ENCODE results near the gene SDK2.

Gene SDK2

DNA sequence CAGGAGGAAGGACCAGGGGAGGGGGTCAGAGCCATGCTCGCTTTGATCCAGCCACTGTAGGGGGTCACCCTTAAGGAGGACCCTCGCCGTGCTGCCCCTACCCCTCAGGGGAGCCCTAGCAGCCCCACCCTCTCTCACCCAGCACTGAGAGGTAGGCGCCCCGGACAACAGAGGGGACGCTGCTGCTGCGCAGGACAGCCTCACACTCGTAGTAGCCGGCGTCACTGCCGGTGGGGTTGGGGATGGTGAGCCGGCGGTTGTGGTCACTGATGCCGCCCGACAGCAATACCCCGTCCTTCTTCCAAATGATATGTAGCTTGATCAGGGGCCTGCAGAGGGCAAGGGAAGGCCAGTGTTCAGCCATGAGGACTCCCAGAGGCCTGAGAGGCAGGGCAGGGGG lies 206.4 kb downstream of the SDK2 start:
- no peak for DNase-seq

GRCh38 chr17:73436954-73437353 lies 207.3 kb downstream of the SDK2 start:
- DNase-seq: no peak

GRCh38 chr17:73435412-73435811 lies 208.8 kb downstream of the SDK2 start:
- no peak for DNase-seq

- no peak for DNase-seq
Observed at GRCh38 chr17:73434154-73434553, 210.1 kb downstream of the SDK2 start.

GRCh38 chr17:73433501-73433900 lies 210.7 kb downstream of the SDK2 start:
- DNase-seq: no peak

DNA sequence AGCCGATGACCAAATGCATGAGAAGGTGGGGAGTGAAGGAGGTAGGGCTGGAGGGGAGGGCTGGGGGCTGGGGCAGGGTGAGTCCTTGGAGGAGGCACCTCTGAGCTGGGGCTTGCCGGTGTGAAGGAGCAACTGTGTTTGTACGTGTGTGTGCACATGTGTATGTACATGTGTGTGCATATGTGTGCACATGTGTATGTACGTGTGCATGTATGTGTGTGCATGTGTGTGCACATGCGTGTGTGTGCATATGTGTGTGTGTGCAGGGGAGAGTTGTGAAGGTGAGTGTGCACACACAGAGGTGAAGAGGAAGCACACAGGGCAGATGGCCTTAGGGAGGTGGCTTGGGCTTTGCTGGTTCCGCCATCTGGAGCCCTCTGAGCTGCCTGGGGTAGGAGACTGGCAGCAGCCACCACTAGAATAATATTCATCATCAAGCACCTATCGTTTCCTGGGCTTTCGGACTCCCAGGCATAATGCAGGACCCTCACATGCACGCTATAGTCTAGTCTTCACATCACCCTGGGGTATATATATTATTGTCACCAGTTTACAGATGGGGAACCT lies 211.5 kb downstream of the SDK2 start:
- DNase-seq: no peak

DNA sequence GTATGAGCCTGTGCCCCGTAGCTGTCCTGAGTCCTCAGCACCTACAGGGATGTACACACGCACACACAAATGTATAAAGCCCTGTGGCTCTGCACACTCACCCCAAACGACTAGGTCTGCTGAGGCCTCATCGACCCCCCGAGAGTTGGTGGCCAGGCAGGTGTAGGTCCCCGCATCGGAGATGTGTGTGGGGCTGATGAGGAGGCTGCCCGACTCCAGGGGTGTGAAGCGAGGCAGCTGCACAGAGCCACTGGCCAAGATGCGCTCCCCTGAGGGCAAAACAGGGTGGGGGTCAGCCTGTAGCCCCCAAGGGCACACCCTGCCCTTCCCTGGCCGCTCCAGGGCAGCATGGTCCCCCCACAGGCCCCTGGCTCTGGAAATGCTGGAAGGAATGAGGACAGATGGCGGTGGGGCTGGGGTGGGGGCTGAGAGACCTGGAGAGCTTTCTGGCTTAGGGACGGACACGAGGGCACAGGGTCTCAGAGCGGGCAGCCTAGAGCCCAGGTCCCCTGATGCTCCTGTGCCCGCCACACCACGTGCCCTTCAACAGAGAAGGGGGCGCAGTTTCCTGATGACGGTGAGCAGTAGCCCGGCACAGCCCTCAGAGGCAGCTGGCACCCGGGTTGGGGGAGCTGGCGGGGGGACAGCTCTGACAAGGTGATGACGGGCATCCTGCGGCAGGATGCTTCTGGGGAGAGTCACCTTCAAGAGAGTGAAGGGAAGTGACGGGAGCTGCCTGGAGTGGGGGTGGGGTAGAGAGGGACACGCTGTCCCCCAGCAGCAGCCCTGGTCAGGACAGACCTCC lies 212.6 kb downstream of the SDK2 start:
- no peak for DNase-seq

GRCh38 chr17:73430848-73431247 lies 213.4 kb downstream of the SDK2 start:
- DNase-seq: no peak

GRCh38 chr17:73430165-73430680 lies 214.0 kb downstream of the SDK2 start:
- DNase-seq: no peak

DNA sequence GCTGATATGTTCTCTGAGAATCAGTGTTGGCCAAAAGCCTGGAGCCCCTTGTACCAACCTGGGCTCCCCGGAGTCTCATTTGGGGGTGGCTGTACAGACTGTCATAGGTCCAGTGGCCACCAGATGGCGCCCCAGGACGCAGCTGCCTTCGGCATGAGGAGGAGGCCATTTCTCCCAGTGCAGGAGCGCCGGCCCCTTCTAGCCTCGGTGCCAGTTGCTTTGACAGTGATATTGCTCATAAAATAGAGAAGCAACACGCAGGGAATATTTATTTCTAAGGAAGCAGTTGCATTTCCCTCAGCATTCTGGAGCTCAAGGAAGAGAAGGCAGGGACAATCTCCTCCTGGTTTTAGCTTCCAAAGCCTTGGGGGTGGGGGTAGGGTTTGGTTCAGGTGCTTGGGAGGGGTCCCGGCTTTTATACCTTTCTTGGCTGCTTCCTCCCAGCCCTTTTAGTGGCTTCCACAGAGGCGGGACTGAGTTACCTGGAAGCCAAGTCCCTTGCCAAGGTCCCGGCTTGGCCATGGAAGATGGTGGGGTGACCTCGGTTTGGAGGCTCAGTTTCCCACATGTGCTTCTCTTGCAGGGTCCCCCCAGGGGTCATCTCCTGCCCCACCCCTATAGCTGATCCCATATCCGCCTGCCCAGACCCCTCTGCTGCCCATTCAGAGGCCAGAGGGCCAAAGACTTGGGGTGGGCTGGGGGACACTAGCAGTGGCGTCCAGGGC lies 214.6 kb downstream of the SDK2 start:
- DNase-seq: peak; percentile 74

GRCh38 chr17:73427198-73427597 lies 217.0 kb downstream of the SDK2 start:
- DNase-seq: no peak

GRCh38 chr17:73424571-73424970 lies 219.7 kb downstream of the SDK2 start:
- DNase-seq: no peak

GRCh38 chr17:73423806-73424205 lies 220.4 kb downstream of the SDK2 start:
- no peak for DNase-seq

DNA sequence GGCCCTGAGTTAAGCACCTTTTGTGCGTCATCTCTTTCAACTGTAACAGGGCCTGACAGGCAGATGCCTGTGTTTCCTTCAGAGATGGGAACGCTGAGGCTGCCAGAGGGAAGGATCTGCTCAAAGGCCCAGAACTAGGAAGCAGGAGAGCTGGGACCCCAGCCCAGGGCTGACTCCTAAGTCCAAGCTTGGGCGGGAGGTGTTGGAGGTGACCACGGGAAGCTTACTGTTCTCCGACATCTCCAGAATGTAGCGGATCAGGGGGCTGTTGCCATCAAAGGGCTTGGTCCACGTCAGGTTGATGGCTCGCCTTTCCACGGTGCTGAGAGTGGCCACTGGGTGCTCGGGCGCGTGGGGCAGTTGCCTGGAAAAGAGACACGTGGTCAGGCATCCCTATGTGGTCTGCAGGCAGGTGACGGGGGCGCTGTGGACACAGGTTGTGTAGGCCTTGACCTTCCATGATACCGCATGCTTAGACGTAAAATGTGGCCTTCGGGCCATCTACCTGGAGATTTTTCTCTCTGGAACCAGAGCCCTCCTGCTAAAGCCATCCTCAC lies 221.0 kb downstream of the SDK2 start:
- no peak for DNase-seq

GRCh38 chr17:73422121-73422520 lies 222.1 kb downstream of the SDK2 start:
- no peak for DNase-seq

- no peak for DNase-seq
Observed at GRCh38 chr17:73420897-73421296, 223.3 kb downstream of the SDK2 start.

GRCh38 chr17:73419881-73420280 lies 224.4 kb downstream of the SDK2 start:
- DNase-seq: no peak

GRCh38 chr17:73419051-73419450 lies 225.2 kb downstream of the SDK2 start:
- no peak for DNase-seq

DNA sequence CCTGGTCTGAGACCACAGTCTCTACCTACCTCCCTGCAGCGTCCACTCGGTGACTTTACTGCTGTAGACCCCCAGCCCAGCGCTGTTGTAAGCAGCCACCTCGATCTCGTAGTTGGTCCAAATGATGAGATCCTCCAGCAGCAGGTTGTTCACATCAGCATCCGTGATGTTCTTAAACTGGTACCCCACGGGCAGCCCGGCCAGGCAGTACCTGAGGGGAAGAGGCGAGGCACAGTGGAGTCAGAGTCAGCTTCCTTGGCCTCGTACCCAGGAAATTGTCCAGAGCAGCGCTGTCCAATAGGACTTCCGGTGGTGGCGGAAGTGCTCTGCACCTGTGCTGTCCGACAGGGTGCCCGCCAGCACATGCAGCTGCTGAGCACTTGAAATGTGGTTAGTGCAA lies 228.5 kb downstream of the SDK2 start:
- no peak for DNase-seq

- no peak for DNase-seq
Observed at GRCh38 chr17:73414171-73414955, 229.9 kb downstream of the SDK2 start.

- DNase-seq: no peak
Observed at GRCh38 chr17:73412914-73413313, 231.3 kb downstream of the SDK2 start.

DNA sequence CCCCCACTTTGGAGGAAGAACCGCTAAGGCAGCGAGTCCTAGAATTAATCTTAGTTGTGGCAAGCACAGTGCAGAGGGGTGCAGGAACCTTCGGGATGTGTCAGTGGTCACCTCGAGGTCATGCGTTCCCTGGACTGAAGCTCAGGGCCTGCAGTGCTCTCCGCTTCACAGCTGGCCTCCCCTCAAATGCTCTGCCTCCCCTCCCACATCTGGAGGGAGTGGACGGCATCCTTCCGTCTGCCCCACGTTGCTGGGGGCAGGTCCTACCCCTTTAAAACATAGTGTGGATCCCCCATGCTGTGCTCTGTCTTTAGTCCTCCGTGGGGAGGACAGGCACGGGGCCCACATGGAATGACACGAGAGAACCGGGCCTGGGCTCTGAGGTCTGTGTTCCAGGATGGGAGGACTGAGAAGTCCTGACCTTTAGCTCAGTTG lies 232.9 kb downstream of the SDK2 start:
- DNase-seq: no peak
